Neutrophil (primary cell): ENCODE results near the gene COL21A1.

Experiments used
- H3K27ac ChIP-seq: fragments of 200-600 bp; sonication (generic); 2 replicates; pipeline ENCODE4 v1.5.1; 2016; ENCODE audit warnings: mild to moderate bottlenecking, moderate library complexity
- H3K27me3 ChIP-seq: fragments of 200-600 bp; sonication (generic); 2 replicates; pipeline ENCODE4 v1.6.0; 2016; ENCODE audit warnings: mild to moderate bottlenecking
- H3K36me3 ChIP-seq: fragments of 200-600 bp; sonication (generic); 2 replicates; pipeline ENCODE4 v1.5.1; 2017
- H3K4me1 ChIP-seq, 2 experiments: fragments of 200-600 bp in 1 of 2; sonication (generic) in 1 of 2; 1 replicate in 1 of 2; 2 replicates in 1 of 2; pipeline versions ENCODE4 v1.5.1 to v1.6.1; 2013 to 2016; ENCODE audit warnings: low read depth in 1 of 2, low read length in 1 of 2, mild to moderate bottlenecking in 1 of 2, moderate library complexity in 1 of 2; ENCODE audit not compliant: control insufficient read depth in 1 of 2, insufficient read depth in 1 of 2
- H3K4me3 ChIP-seq, 2 experiments: fragments of 200-600 bp in 1 of 2; sonication (generic) in 1 of 2; 1 replicate in 1 of 2; 2 replicates in 1 of 2; pipeline ENCODE4 v1.5.1; 2013 to 2016; ENCODE audit warnings: low read depth in 1 of 2, low read length in 1 of 2, mild to moderate bottlenecking in 1 of 2, moderate library complexity in 1 of 2
- H3K9me3 ChIP-seq: fragments of 200-600 bp; sonication (generic); 2 replicates; pipeline ENCODE4 v1.5.1; 2016
- TF ChIP-seq, protein P1 (sequence below): fragments of 200-600 bp; sonication (generic); IDR thresholded peaks from 2 replicates; pipeline ENCODE4 v1.5.1; 2016; ENCODE audit warnings: antibody characterized with exemption

Gene COL21A1

DNA sequence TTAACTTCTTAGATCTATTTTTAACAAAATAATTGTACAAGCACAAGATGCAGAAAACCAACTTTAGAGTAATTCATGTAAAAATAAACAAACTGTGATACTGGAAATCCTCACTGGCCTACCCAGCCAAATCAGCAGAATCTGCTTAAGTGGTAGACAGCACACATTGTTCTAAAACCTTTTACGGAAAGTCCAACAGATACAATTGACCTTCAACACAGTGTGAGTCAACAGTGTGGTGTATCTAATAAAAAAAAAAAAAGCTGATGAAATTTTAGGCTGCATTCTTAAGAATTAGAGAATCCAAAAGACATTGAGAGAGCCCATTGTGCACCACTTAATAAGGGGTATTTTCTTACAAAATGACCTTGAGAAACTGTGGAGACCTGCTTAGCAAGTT is 174.5 kb downstream of the COL21A1 start:
- no peaks in the 10 kb centered on the region for H3K27me3 ChIP-seq
- H3K36me3 ChIP-seq, result no peaks in the 10 kb centered on the region
- H3K27ac ChIP-seq, result no peak overlapping the region
- TF ChIP-seq, protein P1, sequence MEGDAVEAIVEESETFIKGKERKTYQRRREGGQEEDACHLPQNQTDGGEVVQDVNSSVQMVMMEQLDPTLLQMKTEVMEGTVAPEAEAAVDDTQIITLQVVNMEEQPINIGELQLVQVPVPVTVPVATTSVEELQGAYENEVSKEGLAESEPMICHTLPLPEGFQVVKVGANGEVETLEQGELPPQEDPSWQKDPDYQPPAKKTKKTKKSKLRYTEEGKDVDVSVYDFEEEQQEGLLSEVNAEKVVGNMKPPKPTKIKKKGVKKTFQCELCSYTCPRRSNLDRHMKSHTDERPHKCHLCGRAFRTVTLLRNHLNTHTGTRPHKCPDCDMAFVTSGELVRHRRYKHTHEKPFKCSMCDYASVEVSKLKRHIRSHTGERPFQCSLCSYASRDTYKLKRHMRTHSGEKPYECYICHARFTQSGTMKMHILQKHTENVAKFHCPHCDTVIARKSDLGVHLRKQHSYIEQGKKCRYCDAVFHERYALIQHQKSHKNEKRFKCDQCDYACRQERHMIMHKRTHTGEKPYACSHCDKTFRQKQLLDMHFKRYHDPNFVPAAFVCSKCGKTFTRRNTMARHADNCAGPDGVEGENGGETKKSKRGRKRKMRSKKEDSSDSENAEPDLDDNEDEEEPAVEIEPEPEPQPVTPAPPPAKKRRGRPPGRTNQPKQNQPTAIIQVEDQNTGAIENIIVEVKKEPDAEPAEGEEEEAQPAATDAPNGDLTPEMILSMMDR, result no peak
- no peaks in the 10 kb centered on the region for H3K4me1 ChIP-seq
- no peak overlapping the region for H3K4me3 ChIP-seq
- H3K9me3 ChIP-seq, result no peaks in the 10 kb centered on the region

GRCh38 chr6:56065408-56065807 is 182.0 kb downstream of the COL21A1 start:
- H3K4me3 ChIP-seq, result no peak overlapping the region
- TF ChIP-seq, protein P1, result no peak
- H3K9me3 ChIP-seq, result no peaks in the 10 kb centered on the region
- H3K4me1 ChIP-seq, result no peaks in the 10 kb centered on the region
- no peaks in the 10 kb centered on the region for H3K36me3 ChIP-seq
- H3K27ac ChIP-seq, result no peak overlapping the region
- no peaks in the 10 kb centered on the region for H3K27me3 ChIP-seq

DNA sequence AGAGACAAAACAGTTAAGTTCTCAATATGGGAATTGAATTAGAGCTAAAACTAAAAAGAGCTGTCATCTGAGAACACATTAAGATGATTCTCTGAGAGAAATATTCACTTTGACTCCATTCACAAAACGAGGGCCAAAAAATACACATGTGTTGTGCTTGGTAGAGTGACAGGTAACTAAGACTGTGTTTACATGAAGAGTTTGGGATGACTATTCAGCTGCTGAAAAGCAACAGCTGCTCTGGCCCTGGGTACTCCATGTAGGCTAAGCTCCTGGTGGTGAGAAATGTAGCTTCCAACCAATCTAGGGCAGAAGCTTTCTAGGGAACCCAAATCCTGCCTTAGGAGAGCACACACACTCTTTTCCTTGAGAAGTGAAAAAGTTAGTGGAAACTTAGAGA is 184.5 kb downstream of the COL21A1 start:
- Histone ChIP-seq H3K4me3 (no peak overlapping the region), H3K27ac (no peak overlapping the region), H3K4me1 (no peaks in the 10 kb centered on the region), H3K27me3 (no peaks in the 10 kb centered on the region), H3K9me3 (no peaks in the 10 kb centered on the region), H3K36me3 (no peaks in the 10 kb centered on the region)
- TF ChIP-seq, protein P1, result no peak

DNA sequence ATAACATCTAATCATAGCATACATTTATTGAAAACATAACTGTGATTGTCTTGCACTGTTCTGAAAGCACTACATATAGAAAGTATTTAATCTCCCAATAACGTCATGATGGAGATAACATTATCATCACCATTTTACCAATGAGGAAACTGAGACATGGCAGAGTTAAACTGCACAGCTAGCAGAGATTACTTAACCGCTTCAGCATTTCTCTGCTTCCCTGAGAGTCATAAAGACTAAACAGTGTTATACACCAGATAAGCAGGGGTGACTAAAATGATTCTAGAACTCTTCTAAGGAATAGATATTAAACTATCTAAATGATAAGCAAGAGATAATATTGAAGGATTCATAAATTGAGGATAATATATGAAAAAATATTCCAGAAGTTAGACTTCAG is 188.7 kb downstream of the COL21A1 start:
- TF ChIP-seq, protein P1, result no peak
- H3K27me3 ChIP-seq, result no peaks in the 10 kb centered on the region
- no peak overlapping the region for H3K27ac ChIP-seq
- no peaks in the 10 kb centered on the region for H3K4me1 ChIP-seq
- no peak overlapping the region for H3K4me3 ChIP-seq
- no peaks in the 10 kb centered on the region for H3K9me3 ChIP-seq
- no peaks in the 10 kb centered on the region for H3K36me3 ChIP-seq

DNA sequence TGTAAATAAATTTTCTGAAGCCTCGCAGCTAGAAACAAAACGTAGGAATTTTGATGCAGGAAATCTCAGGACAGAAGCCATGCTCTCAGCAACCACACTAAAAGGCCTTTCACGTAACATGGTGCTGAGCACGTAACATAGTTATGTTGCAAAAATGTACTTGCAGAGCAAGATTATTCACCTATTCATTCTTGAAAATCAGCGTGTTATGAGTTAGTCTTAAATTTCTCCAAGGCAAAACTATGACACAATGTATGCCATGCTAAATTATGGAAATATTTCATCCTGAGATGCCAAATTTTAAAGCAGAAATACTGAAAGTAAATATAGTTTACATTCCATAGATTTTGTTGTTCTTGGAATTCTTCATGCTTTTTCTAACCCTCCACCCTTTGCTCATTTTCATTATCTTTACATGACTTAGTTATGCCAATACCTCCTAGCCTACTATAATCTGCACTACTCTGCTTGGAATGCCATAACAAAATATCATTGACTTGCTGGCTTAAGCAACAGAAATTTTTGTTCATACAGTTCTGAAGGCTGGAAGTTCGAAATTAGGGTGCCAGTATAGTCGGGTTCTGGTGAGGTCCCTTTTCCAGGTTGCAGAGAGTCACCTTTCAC is 192.2 kb downstream of the COL21A1 start:
- no peaks in the 10 kb centered on the region for H3K9me3 ChIP-seq
- no peak overlapping the region for H3K4me3 ChIP-seq
- H3K27me3 ChIP-seq, result peaks cover 1% of the 10 kb centered on the region
- TF ChIP-seq, protein P1, result no peak
- no peak overlapping the region for H3K27ac ChIP-seq
- H3K4me1 ChIP-seq, result no peaks in the 10 kb centered on the region
- H3K36me3 ChIP-seq, result no peaks in the 10 kb centered on the region
